Measurements from ENCODE around the gene ZMAT5. TPM values are rescaled to one million over a fixed set of nuclear protein-coding genes. Genes with fewer than 3 reads are reported as not detected.
"Not testable (repeated sequence)": the region's sequence is repeated elsewhere in the genome, so short reads cannot be mapped to it uniquely, and the experiment has no call there.

ZMAT5 gene
- total RNA-seq, 1 donor from 2014 or later = 8.4 TPM

DNA sequence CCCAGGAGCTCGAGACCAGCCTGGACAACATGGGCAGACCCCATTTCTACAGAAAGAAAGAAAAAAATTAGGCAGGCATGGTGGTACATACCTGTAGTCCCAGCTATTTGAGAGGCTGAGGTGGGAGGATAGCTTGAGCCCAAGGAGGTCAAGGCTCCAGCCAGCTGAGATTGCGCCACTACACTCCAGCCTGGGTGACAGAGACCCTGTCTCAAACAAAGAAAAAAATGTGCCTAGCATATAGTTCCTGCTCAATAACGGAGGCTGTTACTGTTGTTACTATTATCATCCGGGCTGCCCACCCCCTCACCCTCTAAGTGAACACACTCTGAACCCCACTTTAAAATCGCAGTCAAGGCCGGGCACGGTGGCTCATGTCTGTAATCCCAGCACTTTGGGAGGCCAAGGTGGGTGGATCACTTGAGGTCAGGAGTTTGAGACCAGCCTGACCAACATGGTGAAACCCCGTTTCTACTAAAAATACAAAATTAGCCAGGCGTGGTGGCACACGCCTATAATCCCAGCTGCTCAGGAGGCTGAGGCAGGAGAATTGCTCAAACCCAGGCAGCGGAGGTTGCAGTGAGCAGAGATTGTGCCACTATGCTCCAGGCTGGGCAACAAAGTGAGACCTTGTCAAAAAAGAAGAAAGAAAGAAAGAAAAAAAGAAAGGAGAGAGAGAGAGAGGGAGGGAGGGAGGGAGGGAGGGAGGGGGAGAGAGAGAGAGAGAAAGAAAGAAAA is 12.0 kb downstream of the ZMAT5 start:
- DNase-seq (ENCODE audit: low spot score) = not testable (repeated sequence)

DNA sequence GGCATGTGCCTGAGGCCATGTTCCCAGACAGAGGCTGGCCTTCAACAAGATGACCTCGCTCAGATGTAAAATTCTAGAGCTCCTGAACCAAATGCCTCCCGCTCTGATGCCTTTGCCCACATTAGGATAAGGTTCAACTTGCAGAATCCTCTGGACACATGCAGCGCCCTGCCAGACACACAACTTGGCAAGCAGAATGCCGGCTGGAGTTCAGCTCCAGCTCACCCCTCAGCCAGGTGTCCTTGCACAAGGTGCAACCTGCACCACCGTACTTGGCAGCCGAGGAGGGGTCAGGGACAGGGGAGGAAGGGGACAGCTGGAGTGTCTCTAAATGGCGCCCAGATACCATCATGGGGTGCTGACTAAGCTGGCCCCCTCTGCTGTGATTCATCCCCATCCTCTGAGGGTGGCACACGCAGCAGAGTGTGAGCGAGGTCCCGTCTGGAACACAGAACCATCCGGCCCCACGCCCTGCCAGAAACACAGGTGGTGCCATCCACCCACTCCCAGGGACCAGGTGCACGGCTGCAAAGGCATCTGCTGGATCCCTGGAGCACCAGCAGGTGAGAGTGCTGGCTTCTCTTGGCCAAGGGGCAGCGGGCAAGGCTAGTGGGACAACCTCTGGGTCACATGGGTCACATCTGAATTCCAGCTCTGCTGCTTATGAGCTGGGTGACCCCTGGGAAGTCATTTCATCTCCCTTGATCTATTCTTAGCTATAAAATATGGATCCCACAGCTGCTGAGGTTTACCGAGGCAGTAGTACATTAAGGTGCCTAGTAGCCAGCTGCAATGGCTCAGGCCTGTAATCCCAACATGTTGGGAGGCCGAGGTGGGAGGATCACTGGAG is 12.8 kb downstream of the ZMAT5 start:
- no peak for DNase-seq (ENCODE audit: low spot score)

DNA sequence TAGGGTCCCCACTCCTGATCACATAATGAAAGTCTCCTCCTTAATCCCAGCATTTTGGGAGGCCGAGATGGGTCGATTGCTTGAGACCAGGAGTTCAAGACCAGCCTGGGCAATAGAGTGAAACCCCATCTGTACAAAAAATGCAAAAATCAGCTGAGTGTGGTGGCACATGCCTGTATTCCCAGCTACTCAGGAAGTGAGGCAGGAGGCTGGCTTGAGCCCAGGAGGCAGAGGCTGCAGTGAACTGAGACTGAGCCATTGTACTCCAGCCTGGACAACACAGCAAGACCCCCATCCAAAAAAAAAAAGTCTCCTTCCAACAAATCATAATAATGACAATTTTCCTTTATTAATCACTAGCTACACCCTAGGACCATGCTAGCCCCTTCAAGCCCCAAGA is 15.1 kb downstream of the ZMAT5 start:
- no peak for DNase-seq (ENCODE audit: low spot score)

DNA sequence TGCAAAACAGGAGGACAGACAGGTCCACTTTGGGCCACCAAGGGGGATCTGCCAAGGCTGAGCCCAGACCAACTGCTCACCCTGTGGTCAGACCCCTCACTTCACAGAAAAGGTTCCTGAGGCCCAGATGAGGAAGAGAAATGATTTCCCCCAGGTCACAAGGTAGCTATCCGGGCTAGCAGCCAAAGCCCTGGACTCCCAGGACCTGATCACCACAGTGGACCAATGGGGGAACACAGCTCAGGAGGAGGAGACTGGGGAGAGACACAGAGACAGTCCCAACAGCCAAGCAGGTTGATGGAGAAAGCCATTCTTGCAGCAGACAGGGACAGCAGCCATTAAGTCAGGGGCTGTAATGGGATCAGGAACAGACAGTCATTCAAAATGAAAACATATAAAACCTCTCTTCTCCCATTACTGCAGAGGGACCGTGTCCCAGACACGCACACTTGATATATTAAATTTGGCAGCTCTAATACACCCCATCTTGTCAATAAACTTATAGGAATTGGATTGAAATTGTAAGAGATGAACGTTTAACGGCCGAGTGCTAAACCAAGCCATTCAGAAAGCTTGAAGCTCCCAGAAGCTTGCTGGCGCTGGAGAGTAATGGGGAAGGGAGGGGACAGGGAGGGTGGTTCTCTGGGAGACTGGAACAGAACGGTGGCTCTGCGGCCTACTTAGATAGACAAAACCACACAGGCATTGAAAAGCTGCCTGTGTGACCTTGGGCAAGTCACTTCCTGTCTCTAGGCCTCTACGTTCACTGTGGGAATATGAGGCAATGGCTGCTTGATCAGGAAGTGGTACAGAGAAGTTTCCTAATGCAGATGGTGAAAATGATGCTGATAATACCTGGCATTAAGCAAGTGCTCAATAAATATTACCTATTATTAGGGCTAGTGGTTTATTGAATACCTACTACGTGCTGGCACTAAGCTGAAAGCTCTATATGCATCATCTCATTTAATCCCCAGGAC is 16.0 kb downstream of the ZMAT5 start:
- DNase-seq (ENCODE audit: low spot score) = no peak

DNA sequence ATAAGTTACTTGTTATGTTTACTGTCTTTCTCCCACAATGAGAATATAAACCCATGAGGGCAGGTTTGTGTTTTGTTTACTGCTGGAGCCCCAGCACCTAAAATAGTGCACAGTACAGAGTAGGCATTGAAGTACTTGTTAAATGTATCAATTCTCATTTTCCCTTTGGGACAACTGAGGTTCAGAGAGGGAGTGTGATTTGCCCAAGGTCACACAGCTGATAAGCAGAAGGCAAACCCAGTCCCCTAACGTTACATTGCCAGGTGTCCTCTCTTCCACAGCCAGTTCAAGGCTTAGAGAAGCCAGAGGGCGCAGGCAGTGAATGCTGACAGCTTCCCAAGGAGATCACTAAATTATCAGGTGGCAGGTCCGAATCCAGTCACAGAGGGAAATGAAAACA is 16.8 kb downstream of the ZMAT5 start:
- no peak for DNase-seq (ENCODE audit: low spot score)

DNA sequence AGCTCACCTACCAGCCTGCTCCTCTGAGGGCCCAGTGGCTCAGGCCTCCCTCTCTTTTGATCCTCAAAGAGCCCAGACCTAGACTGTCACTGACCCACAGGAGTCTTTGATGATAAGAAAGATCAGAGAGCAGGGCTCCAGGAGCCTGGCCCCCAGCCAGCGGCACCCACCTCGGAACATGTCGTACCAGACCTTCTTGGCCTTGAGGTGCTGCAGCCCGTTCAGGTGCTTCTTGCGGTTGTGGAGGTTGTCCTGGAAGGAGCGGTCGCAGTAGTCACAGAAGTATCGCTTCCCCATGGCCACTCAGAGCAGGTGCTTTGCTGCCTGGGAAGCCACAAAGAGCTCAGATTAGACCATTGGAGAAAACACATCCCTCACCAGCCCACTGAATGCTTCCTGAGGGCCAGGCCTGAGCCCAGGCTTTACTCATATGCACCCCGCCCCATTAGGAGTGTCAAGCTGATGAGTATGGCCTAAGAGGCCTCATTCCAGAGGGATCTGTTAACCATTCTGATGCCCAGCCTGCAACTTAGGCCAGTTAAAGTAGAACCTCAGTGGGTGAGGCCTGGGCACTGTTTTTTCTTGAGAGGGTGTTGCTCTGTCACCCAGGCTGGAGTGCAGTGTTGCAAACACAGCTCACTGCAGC is 18.4 kb downstream of the ZMAT5 start:
- no peak for DNase-seq (ENCODE audit: low spot score)

DNA sequence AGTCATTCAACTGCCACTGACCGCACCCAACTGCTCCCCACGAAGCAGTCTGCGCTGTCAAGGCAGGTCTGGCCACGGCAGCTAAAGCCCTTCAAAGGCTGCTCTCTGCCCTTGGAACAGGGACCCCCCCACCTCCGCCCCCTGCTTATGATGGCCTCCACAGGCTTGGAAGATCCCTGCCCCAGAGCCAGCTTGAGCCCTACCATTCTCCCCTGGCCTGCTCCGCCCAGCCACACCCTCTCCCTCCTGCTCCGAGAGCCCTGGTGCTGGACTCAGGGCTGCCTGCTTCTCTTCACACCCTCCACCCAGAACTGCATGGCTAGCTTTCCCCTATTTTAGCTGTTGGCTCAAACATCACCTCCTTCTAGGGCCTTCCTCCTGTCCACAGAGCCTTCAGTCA is 19.0 kb downstream of the ZMAT5 start:
- DNase-seq (ENCODE audit: low spot score) = no peak

DNA sequence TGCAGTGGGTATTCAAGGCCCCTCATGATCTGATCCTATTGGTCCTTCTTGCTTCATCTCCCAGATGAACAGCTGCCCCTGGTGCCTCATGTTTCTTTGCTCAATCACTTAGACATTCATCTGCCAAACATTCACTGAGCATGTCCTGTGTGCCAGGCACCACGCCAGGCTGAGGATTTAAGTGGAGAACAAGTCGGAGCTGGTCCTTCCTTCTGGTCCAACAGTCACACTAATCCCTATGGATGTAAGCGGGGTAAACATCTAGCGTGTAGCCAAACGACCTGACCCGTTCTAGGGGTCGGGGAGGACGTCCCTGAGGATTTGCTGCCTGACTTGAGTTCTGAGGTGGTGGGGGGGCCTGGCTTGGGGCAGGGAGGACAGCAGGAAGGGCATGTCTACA is 21.9 kb downstream of the ZMAT5 start:
- peak; percentile 88 for DNase-seq (ENCODE audit: low spot score)

DNA sequence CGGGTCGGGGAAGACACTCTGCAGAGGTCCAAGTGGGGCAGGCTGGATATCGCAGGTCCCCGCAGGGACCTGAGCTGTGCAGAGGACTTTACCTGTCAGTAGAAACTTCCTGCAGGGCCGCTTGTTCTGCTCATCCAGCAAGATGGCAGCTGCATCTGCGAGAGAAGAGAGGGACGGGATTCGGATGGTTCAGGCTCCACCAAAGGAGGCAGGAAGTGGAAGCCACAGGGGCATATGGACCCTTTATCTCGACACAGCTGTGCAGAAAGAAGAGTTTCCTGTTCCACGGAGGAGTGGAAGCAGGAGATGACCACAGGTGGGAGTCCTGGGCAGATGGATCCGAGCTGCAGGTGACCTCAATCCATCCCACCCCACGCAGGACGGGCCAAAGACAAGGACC is 24.5 kb downstream of the ZMAT5 start:
- no peak for DNase-seq (ENCODE audit: low spot score)

DNA sequence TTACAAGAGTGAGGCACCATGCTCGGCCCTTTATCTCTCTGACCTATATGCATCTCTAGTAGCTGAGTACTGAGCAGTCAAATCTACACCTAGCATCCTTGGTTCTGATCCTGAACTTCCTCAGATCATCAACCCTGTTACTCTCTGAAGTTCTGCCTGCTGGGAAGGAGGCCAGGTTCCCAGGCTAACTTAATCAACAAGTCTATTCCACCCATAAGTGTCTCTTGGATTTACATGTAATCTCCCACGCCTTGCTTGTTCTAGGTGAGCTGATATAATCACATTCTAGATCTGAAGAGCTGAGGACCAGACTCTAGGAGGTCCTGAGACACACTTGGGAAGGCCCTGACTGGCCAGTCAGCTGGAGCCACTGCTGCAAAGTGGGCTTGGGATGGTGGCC is 24.9 kb downstream of the ZMAT5 start:
- DNase-seq (ENCODE audit: low spot score) = no peak

DNA sequence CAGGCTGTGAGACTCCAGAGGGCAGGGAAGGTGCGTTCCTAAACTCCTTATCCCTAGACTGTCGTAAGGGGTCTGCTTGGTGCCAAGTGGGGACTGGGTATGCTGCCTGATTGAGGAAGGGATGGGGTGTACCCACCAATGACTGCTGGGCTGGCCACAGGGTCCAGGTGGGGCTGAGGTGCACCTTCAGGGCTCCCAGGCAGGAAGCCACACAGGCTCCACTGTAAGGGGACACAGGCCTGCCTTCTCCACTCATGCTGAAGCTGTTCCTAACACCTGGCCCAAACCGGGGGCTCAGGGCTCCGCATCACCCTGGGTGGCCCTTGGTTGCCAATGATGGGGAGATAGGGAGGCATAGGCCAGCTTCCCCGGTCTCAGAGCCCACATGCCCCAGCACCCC is 26.6 kb downstream of the ZMAT5 start:
- no peak for DNase-seq (ENCODE audit: low spot score)

DNA sequence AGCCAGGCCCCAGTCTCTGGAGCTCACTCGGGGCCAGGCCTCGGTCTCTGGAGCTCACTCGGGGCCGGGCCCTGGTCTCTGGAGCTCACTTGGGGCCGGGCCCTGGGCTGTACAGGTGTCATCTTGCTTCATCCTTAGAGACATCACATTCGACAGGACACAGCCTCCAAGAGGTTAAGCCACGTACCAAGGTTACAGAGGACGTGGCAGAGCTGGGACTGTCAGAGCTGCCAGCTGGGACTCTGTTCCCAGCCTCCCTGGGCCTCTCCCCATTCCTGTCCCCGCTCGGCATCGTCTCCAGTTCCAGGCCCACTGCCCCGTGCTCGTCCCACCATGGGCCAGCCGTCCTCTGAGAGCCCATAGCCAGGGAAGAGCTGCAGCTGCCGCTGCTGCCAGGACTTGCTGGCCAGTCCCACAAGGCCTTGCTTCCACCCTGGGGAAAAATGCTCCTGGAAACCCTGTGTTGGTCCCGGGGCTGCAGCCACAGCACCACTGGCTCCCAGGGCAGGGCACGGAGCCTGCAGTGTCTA is 27.4 kb downstream of the ZMAT5 start:
- DNase-seq (ENCODE audit: low spot score) = no peak

DNA sequence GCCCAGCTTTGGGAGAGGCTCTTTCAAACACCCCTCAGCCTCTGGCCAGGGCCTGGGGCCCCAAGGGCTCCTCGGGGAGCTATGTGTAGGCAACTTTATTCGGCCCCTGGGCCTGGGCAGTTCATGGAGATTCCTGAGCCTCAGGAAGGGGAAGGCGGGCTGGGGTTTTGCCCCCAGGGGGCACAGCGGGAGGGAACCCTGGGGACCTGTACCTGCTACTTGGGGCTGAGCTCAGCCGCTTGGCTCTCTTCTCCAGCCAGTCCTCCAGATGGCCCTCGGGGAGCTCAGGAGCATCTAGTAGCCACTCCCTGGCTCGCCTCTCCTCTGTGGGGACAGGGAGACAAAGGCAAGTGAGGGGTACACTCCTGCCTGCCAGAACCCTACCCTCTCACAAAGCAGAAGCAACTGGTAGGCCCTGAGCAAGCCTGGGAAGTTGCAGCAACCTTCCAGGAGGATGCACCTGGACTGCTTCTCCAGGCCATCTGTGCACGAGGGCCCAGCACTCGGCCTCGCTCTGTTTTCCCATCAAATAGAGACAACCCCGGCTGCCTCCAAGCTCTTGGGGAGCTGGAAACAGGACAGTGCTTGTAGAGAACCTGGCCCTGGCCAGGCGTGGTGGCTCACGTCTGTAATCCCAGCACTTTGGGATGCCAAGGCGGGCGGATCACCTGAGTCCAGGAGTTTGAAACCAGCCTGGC is 28.5 kb downstream of the ZMAT5 start:
- no peak for DNase-seq (ENCODE audit: low spot score)

DNA sequence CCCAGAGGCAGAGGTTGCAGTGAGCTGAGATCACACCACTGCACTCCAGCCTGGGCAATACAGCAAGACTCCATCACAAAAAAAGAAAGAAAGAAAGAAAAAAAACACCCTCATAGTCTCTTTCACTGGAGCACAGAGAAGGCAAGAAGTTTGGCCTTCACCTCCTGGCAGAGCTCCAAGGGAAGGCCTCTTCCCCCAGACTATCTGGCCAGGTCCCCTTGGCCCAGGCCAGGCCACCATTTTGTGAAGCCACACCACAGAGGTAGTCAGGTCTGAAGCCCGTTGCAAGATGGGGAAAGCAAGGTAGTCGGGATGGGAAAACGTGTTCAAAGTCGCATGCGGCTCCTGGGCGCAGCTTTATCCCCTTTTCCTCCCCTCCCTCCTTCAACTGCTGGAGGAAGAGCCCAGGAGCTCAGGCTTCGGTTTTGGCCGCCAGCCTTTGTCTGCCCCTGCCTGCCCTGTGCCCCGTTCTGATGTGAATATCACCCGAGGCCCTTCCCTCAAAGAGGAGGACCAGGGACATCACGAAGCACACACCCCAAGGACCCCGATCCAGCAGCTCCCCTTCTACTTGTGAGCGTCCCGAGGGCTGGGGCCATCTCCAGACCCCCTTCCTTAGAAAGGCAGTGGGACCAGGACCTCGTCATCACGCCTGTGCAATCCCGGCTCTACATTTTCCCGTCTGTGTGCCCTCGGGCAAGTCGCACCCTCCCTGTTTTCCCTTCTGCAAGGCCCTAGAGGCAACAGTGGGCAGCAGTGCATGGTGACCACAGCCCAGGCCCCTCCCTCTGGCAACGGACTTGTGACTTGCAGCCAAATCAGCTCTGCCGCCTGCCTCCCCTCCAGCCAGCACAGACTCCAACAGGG is 29.3 kb downstream of the ZMAT5 start:
- no peak for DNase-seq (ENCODE audit: low spot score)

DNA sequence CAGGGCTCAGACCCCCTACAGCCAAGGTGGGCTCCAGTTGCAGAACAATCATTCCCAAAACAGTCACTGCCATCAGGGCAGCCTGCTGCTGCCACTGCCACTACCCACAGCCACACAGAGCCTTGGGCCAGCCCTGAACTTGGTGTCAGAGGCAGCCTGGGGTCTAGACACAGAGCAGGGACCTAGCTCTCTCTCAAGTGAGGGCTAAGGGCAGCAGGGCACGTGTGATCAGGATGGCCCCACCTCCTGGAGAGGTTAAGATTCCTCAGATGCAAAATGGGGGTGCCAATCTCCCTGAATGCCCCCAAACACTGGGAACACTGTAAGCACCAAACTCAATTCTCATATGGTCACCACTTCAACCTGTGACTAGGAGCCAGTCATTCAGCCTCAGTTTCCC is 31.4 kb downstream of the ZMAT5 start:
- no peak for DNase-seq (ENCODE audit: low spot score)

DNA sequence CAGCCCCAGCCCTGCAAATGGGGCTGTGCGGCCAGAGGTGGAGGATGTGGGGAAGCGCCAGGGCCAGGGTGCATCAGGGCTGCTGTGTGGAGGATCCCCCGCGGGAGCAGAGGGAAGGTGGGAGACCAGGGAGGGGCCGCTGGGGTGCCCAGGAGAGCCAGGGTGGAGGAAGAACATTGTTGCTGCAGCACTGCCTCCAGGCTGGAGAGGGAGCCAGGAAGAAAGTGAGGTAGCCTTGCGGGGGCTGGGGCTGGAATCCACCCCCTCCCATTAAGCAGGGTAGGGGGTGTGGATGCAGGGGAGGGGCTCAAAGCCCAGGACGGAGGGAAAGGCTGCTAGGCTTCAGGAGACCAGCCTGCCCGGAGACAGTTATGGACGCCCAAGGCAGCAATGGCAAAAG is 32.0 kb downstream of the ZMAT5 start:
- no peak for DNase-seq (ENCODE audit: low spot score)

DNA sequence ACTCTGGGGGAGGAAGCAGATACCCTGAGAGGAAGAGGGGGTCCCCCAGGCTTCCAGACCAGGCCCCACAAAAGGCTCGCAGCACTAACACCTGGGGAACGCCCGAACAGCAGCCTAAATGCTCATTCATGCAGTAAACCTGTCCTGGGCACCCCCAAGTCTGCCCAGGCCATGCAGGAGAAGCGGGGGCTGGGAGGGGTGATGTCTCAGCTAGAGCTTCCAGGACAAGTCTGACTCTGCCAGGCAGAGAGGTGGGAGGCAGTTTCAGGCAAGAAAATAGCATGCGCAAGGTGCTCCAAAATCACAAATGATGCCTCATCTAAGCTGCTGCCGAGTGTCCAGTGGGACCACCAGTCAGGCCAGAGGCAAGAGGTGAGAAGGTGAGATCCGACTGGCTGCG is 32.4 kb downstream of the ZMAT5 start:
- no peak for DNase-seq (ENCODE audit: low spot score)

DNA sequence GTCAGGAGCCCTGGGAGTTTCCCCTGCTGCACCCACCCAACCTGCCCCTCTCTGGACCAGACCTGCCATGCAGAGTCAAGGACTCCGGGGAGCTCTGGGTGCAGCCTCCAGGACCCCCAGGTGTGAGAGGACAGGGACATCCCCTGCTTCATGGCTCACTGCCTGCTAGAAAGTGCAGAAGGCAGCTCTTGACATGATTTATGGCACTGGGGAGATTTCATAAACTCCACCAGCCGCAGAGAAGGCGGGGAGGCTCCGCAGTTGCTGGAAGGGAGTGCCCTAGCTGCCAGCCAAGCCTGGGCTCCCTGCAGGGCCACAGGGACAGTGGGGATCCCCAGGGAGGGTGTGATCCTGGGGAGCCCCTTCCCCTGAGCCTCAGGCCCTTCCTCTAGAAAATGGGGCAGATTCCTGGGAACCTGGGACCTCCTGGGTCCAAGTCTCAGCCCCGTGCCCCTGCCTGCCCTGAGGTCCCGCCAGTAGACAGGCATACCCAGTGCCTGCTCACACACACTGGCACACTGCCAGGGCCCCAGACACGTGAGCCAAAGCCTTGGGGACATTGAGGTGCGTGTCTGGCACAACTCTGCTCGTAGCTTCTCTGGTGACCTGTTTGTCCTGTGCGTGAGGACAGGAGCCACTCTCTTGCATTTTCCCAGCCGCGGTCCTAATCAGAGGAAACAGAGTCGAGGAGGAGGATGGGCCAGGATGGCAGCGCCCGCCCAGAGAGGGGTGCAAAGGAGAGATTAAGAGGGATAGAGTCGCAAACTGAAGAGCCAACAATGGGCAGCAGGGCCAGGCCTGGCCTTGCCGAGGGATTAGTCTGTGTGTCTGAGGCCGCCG is 33.2 kb downstream of the ZMAT5 start:
- peak; percentile 27 for DNase-seq (ENCODE audit: low spot score)

DNA sequence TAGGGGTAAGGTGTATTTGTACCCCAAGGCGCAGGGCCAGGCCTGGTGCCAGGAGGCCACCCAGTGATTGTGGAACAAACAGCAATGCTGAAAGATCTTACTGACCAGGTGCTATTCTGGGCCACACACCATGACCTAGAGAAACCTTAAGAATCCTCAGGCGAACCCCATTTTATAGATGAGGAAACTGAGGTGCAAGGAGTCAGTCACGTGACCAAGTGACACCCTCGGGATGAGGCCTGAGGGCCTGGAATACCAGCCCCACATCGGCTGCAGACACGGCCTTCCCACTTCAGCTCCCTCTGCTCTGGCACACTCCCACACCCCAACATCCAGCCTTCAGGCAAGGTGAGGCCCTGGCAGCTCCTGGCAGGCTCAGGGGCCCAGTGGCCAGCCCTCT is 33.9 kb downstream of the ZMAT5 start:
- DNase-seq (ENCODE audit: low spot score) = no peak
